K562 (cell line): ENCODE measurements around the gene CDIPT. TPM values are rescaled to one million over a fixed set of nuclear protein-coding genes. Genes with fewer than 3 reads are reported as not detected.

Experiments
- CEBPB ChIP-seq: fragments of 450-650 bp; IDR thresholded peaks from 2 replicates; pipeline ENCODE4 v1.6.1; 2016; ENCODE audit warnings: missing genetic modification characterization, missing compliant biosample characterization
- EWSR1 ChIP-seq: fragments of 450-650 bp; IDR thresholded peaks from 2 replicates; pipeline ENCODE4 v1.6.1; 2018; ENCODE audit warnings: borderline replicate concordance, mild to moderate bottlenecking, low read depth, moderate library complexity; ENCODE audit not compliant: partially characterized antibody
- HDGF ChIP-seq: fragments of 450-650 bp; IDR thresholded peaks from 2 replicates; pipeline ENCODE4 v1.6.1; 2016
- L3MBTL2 ChIP-seq: fragments of 450-650 bp; IDR thresholded peaks from 2 replicates; pipeline ENCODE4 v1.6.1; 2016; ENCODE audit warnings: mild to moderate bottlenecking, moderate library complexity
- MAFF ChIP-seq: IDR thresholded peaks from 2 replicates; pipeline ENCODE4 v1.6.1; 2012; ENCODE audit warnings: low read length, improper control_type of control experiment
- MGA ChIP-seq: fragments of 450-650 bp; IDR thresholded peaks from 2 replicates; pipeline ENCODE4 v1.6.1; 2016; ENCODE audit warnings: mild to moderate bottlenecking, moderate library complexity
- NCOA6 ChIP-seq: fragments of 450-650 bp; IDR thresholded peaks from 2 replicates; pipeline ENCODE4 v1.6.1; 2017; ENCODE audit warnings: mild to moderate bottlenecking
- NFXL1 ChIP-seq: fragments of 450-650 bp; formaldehyde crosslinking; IDR thresholded peaks from 2 replicates; pipeline ENCODE4 v1.4.0; 2021; ENCODE audit warnings: mild to moderate bottlenecking
- RAD21 ChIP-seq, 2 experiments: fragments of 250-450 bp in 1 of 2; fragments of 450-650 bp in 1 of 2; sonication (Bioruptor Pico) in 1 of 2; formaldehyde crosslinking in 1 of 2; IDR thresholded peaks in 1 of 2; conservative IDR thresholded peaks in 1 of 2; 2 replicates each; pipeline versions ENCODE4 v1.4.0 to v1.8.0; 2020 to 2022; ENCODE audit warnings: mild to moderate bottlenecking in 2 of 2, moderate library complexity in 1 of 2
- polyA plus RNA-seq, 8 experiments: library from polyadenylated mRNA; depleted of rRNA in 4 of 8; stranded (reverse) in 5 of 8; unstranded in 3 of 8; fragments of >200 nt; fragmentation: Nextera tagmentation in 2 of 8; fragmentation: Illumina TruSeq in 1 of 8; extraction: Ambion mirVana in 2 of 8; extraction: Trizol in 1 of 8; gene quantifications; 2 replicates each; pipeline versions ENCODE4 v1.2.1 to v1.2.3, GENCODE V29; 2011 to 2014; ENCODE audit warnings: inconsistent platforms in 1 of 8, missing spikeins in 1 of 8
- total RNA-seq, 7 experiments: library from RNA; depleted of rRNA in 6 of 7; stranded (reverse); fragments of >200 nt in 6 of 7; fragmentation: Illumina TruSeq in 2 of 7; extraction: Trizol in 2 of 7; gene quantifications; 2 replicates each; pipeline versions ENCODE4 v1.2.1 to v1.2.3, GENCODE V29; 2011 to 2021; ENCODE audit warnings: low replicate concordance in 1 of 7

CDIPT gene
- total and polyA plus RNA-seq, 9 of the 15 experiments (the other 6 are each of a cell fraction or from before 2014, with no cell fraction given), result 1.3 to 37.0 (median 23.0) TPM

- TF ChIP-seq MGA (peak; percentile 71), L3MBTL2 (peak; percentile 84), MAFF (no peak), NFXL1 (CRISPR knock-in tag) (no peak), EWSR1 (no peak), HDGF (no peak), NCOA6 (no peak), CEBPB (tag) (no peak), RAD21 (CRISPR knock-in tag; conservative IDR thresholded peaks at IDR 0.05 in 1 of 2, IDR thresholded peaks at IDR 0.05 in 1 of 2) (0 out of 4 replicates have a peak, but pooled peaks of 1 of the 2 experiments have one; percentile 3)
- TF ChIP-seq, all 486 proteins: peak for 5
Observed at GRCh38 chr16:29836623-29837022, 26.4 kb downstream of the CDIPT start (continued).
